GM12878 (cell line): ENCODE measurements around the gene SCEL. TPM values are rescaled to one million over a fixed set of nuclear protein-coding genes. Genes with fewer than 3 reads are reported as not detected.

ENCODE experiments used
- ATAC-seq: fragments of 200-7000 bp; cut with Tn5 transposase; 3 replicates; pipeline ENCODE4 v1.9.1; 2020; ENCODE audit warnings: mild to moderate bottlenecking, moderate library complexity
- BruUV-seq: library from RNA; stranded (reverse); fragments of 400-500 nt; replicated peaks from 2 replicates; lab custom pipeline; 2021; lab: Mats Ljungman, UMichigan
- CTCF ChIA-PET: fragments of 300-600 bp; sonication (Branson Sonifier 250); formaldehyde crosslinking; extraction: SDS; loops from one replicate; lab custom pipeline; 2021; ENCODE audit warnings: inconsistent platforms; lab: Yijun Ruan, JAX
- POLR2A ChIA-PET: fragments of 350-600 bp; formaldehyde crosslinking; extraction: SDS; loops from one replicate; lab custom pipeline; 2021; ENCODE audit warnings: inconsistent platforms; lab: Charles Lee
- RAD21 ChIA-PET: fragments of 300-600 bp; sonication (Branson Sonifier 250); formaldehyde crosslinking; loops from one replicate; lab custom pipeline; 2023; ENCODE audit warnings: antibody characterized with exemption; ENCODE audit not compliant: unreplicated experiment; lab: Charles Lee
- SMC1A ChIA-PET: fragments of 300-600 bp; sonication (Branson Sonifier 250); formaldehyde crosslinking; loops from one replicate; lab custom pipeline; 2023; ENCODE audit not compliant: unreplicated experiment, uncharacterized antibody; lab: Charles Lee
- DNase-seq: peaks from one replicate; pipeline ENCODE4 v3.0.0-alpha.2; 2011; ENCODE audit warnings: low read depth, low spot score
- FAIRE-seq: peaks from 3 replicates; lab custom pipeline; 2011; peaks lifted over from hg19 to GRCh38; lab: Jason Lieb, UNC
- H2AFZ ChIP-seq: 2 replicates; pipeline ENCODE4 v1.6.0; 2011; ENCODE audit warnings: low read depth, low read length, control low read depth; ENCODE audit not compliant: control insufficient read depth
- H3K27ac ChIP-seq: 2 replicates; pipeline ENCODE4 v1.5.1; 2011; ENCODE audit warnings: control low read depth; ENCODE audit not compliant: control insufficient read depth, insufficient read depth
- H3K27me3 ChIP-seq, 2 experiments: replicated peaks in 1 of 2; 2 replicates each; pipeline versions ENCODE4 v1.6.0 to v1.6.1; 2011; ENCODE audit warnings: low read length in 1 of 2; ENCODE audit not compliant: control insufficient read depth in 2 of 2, insufficient read depth in 2 of 2
- H3K36me3 ChIP-seq, 2 experiments: 2 replicates each; pipeline ENCODE4 v1.5.1; 2011; ENCODE audit warnings: low read length in 1 of 2; ENCODE audit not compliant: control insufficient read depth in 2 of 2, insufficient read depth in 2 of 2
- H3K4me1 ChIP-seq: 2 replicates; pipeline ENCODE4 v1.6.1; 2011; ENCODE audit warnings: mild to moderate bottlenecking, low read length, moderate library complexity, mixed read lengths; ENCODE audit not compliant: control insufficient read depth, insufficient read depth
- H3K4me2 ChIP-seq: 2 replicates; pipeline ENCODE4 v1.6.0; 2011; ENCODE audit warnings: control low read depth; ENCODE audit not compliant: control insufficient read depth, insufficient read depth
- H3K4me3 ChIP-seq: fragments of 200-600 bp; sonication (generic); 2 replicates; pipeline ENCODE4 v1.5.1; 2016
- H3K79me2 ChIP-seq: 2 replicates; pipeline ENCODE4 v1.6.0; 2011; ENCODE audit warnings: low read length; ENCODE audit not compliant: control insufficient read depth, insufficient read depth
- H3K9ac ChIP-seq: 2 replicates; pipeline ENCODE4 v1.8.0; 2011; ENCODE audit warnings: low read length, control low read depth, mixed read lengths; ENCODE audit not compliant: control insufficient read depth, insufficient read depth
- H3K9me3 ChIP-seq: replicated peaks from 3 replicates; pipeline ENCODE4 v1.5.1; 2011; ENCODE audit warnings: mild to moderate bottlenecking, low read length; ENCODE audit not compliant: control insufficient read depth, insufficient read depth
- H4K20me1 ChIP-seq: 2 replicates; pipeline ENCODE4 v1.6.0; 2011; ENCODE audit not compliant: control insufficient read depth, insufficient read depth
- ATF2 ChIP-seq: IDR thresholded peaks from 2 replicates; pipeline ENCODE4 v1.6.1; 2012; ENCODE audit warnings: low read length, inconsistent platforms
- BACH1 ChIP-seq: fragments of 450-650 bp; IDR thresholded peaks from 2 replicates; pipeline ENCODE4 v1.6.1; 2017; ENCODE audit warnings: mild to moderate bottlenecking, borderline replicate concordance
- BCL11A ChIP-seq: IDR thresholded peaks from 2 replicates; pipeline ENCODE4 v1.6.1; 2011; ENCODE audit warnings: low read depth, low read length
- IRF4 ChIP-seq: IDR thresholded peaks from 2 replicates; pipeline ENCODE4 v1.6.1; 2011; ENCODE audit warnings: low read depth, low read length
- LARP7 ChIP-seq: fragments of 450-650 bp; IDR thresholded peaks from 2 replicates; pipeline ENCODE4 v1.6.1; 2017; ENCODE audit warnings: mild to moderate bottlenecking
- NR2C2 ChIP-seq: IDR thresholded peaks from 2 replicates; pipeline ENCODE4 v1.6.1; 2011; ENCODE audit warnings: borderline replicate concordance, low read depth; ENCODE audit not compliant: control insufficient read depth, insufficient read length
- PML ChIP-seq: IDR thresholded peaks from 2 replicates; pipeline ENCODE4 v1.6.1; 2012; ENCODE audit warnings: low read length, inconsistent platforms
- RUNX3 ChIP-seq: IDR thresholded peaks from 2 replicates; pipeline ENCODE4 v1.6.1; 2012; ENCODE audit warnings: low read length, inconsistent platforms
- ZNF24 ChIP-seq: fragments of 450-650 bp; IDR thresholded peaks from 2 replicates; pipeline ENCODE4 v1.6.1; 2017; ENCODE audit warnings: antibody characterized with exemption, mild to moderate bottlenecking
- WGBS: methylation state at CpG from one replicate; pipeline ENCODE4 v1.1.6; 2016; ENCODE audit warnings: low lambda C conversion rate; ENCODE audit not compliant: insufficient replicate concordance, insufficient coverage; ENCODE audit errors: missing lambda C conversion rate; 5-methylcytosine and 5-hydroxymethylcytosine counted together
- in situ Hi-C: fragments of 300-500 bp; cut with MboI; formaldehyde crosslinking; loops from 9 replicates; pipeline ENCODE4 v1.14.3; 2018; ENCODE audit warnings: mixed read lengths
- intact Hi-C: fragments of 100-400 bp; cut with micrococcal nuclease; formaldehyde crosslinking; loops from one replicate; pipeline ENCODE4 v1.14.2; 2022; ENCODE audit not compliant: unreplicated experiment
- polyA plus RNA-seq, 11 experiments: library from polyadenylated mRNA; depleted of rRNA in 4 of 11; unstranded in 6 of 11; stranded (reverse) in 5 of 11; fragments of >200 nt; fragmentation: Nextera tagmentation in 4 of 11; fragmentation: Illumina TruSeq in 1 of 11; extraction: Ambion mirVana in 4 of 11; extraction: Trizol in 1 of 11; gene quantifications; 1 replicate in 1 of 11; 2 replicates in 10 of 11; pipeline versions ENCODE4 v1.2.1 to v1.2.3, GENCODE V29; 2011 to 2016; ENCODE audit warnings: inconsistent platforms in 2 of 11, missing spikeins in 2 of 11, low read depth in 1 of 11
- total RNA-seq, 4 experiments: library from RNA; depleted of rRNA in 3 of 4; stranded (reverse); fragments of >200 nt in 3 of 4; fragmentation: Illumina TruSeq in 1 of 4; extraction: Trizol in 1 of 4; gene quantifications; 2 replicates each; pipeline versions ENCODE4 v1.2.1 to v1.2.3, GENCODE V29; 2013 to 2021

Gene SCEL
- total and polyA plus RNA-seq, 10 of the 15 experiments (the other 5 are each of a cell fraction or from before 2014, with no cell fraction given) = 0.09 to 0.68 (median 0.16) TPM; not detected in 1

DNA sequence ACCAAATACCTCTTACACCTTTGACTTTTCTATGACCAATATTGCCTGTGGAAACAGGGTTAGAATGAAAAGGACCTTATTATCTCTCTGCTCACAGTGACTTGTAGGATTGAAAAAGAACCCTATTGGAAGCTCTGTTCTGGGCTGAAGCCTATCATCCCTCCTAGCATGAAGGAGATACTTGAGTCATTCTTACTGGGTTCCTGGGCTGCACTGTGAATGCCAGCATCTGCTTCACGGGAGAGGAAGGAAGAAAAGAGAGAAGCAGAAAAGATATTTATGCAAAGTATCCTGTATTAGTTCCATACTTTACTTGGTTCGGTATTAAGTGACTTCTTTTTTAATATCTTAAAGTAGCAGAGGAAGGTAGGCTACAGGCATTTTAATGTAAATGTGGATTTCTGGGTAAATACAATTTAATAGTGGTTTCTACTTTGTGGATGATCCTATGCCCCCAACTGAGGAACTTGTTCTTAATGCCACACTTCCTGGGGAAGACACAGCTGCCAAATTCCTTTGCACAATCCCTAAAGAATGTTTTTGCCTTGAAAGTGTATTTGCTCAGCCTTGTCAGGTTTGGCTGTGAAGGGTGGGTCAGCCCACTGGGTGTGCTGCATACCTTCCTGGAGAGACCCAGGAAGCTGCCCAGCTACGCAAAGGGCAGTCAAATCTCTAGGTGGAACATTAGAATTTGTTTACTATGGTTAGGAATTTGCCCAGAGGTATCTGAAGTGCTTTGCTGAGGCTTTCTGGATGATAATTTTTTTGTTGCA, 13.7 kb upstream of the SCEL start:
- in situ Hi-C loops (no loop called here), intact Hi-C loops (no loop called here)
- H3K27me3 ChIP-seq = no peaks in the 10 kb centered on the region
- FAIRE-seq (no peak), DNase-seq (no peak), ATAC-seq (no peak)
- ChIA-PET CTCF (interaction anchor here (1.1 to 1.4 kb wide), 5 partner anchors 20 to 43 kb away, joined by 3 to 4 read pairs (median 3); no protein-coding TSS in a partner anchor), RAD21 (no interaction called here), POLR2A (no interaction called here), SMC1A (interaction anchor here (1.1 to 1.5 kb wide), 4 partner anchors 19 to 39 kb away, joined by 3 to 6 read pairs (median 3); no protein-coding TSS in a partner anchor)
- H3K9ac ChIP-seq = no peak overlapping the region
- H3K4me1 ChIP-seq = 0 out of 2 replicates have a peak, but pooled peaks cover 7% of the 10 kb centered on the region
- no peaks in the 10 kb centered on the region for H4K20me1 ChIP-seq
- TF ChIP-seq NR2C2 (no peak), RUNX3 (no peak), ZNF24 (no peak), IRF4 (no peak), LARP7 (no peak), BACH1 (no peak), BCL11A (no peak), ATF2 (no peak), PML (no peak)
- BruUV-seq = no TSS peak
- H2AFZ ChIP-seq = no peak overlapping the region
- no peak overlapping the region for H3K4me2 ChIP-seq
- WGBS = 0% methylated on average over 3 of the region's 3 CpGs
- no peaks in the 10 kb centered on the region for H3K79me2 ChIP-seq
- H3K27ac ChIP-seq = no peak overlapping the region
- no peaks in the 10 kb centered on the region for H3K36me3 ChIP-seq
- H3K9me3 ChIP-seq = peaks cover 1% of the 10 kb centered on the region; the same call in 1 of the 3 replicates
- no peak overlapping the region for H3K4me3 ChIP-seq
